ENCODE measurements around the gene RRAS. TPM values are rescaled to one million over a fixed set of nuclear protein-coding genes. Genes with fewer than 3 reads are reported as not detected.

The RRAS gene
- total RNA-seq, 1 donor from 2014 or later = 67.7 TPM

DNA sequence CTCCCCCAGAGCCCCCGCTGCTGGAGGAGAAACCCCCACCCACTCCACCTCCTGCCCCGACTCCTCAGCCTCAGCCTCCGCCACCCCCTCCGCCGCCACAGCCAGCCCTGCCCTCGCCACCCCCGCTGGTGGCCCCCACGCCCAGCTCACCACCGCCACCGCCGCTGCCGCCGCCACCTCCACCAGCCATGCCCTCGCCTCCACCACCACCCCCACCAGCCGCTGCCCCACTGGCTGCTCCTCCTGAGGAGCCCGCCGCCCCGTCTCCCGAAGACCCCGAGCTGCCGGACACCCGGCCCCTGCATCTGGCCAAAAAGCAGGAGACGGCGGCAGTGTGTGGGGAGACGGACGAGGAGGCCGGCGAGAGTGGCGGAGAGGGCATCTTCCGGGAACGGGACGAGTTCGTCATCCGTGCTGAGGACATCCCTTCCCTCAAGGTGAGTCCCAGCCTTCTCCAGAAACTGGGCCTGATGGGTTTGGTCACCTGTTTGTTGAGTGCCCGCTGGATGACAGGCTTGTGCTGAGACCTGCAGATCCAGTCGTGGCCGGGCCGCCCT, 38.4 kb downstream of the RRAS start:
- Mint-ChIP-seq H3K4me1 (ENCODE audit: unreplicated experiment) (no peaks in the 10 kb centered on the region), H3K4me3 (ENCODE audit: unreplicated experiment) (no peak overlapping the region), H3K27ac (ENCODE audit: unreplicated experiment) (no peak overlapping the region), H3K9me3 (ENCODE audit: unreplicated experiment) (no peaks in the 10 kb centered on the region), H3K27me3 (ENCODE audit: unreplicated experiment) (no peaks in the 10 kb centered on the region), H3K36me3 (ENCODE audit: unreplicated experiment) (peaks cover 29% of the 10 kb centered on the region)
- TF ChIP-seq, protein P1, sequence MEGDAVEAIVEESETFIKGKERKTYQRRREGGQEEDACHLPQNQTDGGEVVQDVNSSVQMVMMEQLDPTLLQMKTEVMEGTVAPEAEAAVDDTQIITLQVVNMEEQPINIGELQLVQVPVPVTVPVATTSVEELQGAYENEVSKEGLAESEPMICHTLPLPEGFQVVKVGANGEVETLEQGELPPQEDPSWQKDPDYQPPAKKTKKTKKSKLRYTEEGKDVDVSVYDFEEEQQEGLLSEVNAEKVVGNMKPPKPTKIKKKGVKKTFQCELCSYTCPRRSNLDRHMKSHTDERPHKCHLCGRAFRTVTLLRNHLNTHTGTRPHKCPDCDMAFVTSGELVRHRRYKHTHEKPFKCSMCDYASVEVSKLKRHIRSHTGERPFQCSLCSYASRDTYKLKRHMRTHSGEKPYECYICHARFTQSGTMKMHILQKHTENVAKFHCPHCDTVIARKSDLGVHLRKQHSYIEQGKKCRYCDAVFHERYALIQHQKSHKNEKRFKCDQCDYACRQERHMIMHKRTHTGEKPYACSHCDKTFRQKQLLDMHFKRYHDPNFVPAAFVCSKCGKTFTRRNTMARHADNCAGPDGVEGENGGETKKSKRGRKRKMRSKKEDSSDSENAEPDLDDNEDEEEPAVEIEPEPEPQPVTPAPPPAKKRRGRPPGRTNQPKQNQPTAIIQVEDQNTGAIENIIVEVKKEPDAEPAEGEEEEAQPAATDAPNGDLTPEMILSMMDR (IDR thresholded peaks at IDR 0.05) = no peak
- no peak for DNase-seq (ENCODE audit: extremely low spot score, unreplicated experiment)

DNA sequence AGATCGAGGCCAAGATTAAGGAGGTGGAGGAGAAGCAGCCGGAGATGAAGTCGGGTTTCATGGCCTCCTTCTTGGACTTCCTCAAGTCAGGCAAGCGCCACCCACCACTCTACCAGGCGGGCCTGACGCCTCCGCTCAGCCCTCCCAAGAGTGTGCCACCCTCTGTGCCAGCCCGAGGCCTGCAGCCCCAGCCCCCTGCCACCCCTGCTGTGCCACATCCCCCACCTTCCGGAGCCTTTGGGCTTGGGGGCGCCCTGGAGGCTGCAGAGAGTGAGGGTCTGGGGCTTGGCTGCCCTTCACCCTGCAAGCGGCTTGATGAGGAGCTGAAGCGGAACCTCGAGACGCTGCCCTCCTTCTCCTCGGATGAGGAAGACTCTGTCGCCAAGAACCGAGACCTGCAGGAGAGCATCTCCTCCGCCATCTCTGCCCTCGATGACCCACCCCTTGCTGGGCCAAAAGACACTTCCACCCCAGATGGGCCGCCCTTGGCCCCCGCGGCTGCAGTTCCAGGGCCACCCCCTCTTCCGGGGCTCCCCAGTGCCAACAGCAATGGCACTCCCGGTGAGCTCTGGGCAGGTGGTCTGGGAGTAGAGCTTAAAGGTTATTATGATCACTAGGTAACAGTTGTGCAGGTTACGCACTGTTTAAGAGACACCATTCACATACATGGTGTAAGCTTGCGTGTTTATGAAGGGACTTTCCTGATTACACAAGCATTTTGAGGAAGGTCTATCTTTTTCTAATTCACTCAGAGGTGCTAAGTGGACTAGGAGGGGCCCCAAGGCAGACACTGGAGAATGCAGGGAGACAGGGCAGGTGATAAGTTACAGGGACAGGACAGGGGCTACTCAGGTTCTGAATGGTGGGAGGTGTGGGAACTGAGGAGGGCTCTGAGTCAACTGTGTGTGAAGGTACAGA, 40.3 kb downstream of the RRAS start:
- no peak for DNase-seq (ENCODE audit: extremely low spot score, unreplicated experiment)
- Mint-ChIP-seq H3K9me3 (ENCODE audit: unreplicated experiment) (no peaks in the 10 kb centered on the region), H3K4me3 (ENCODE audit: unreplicated experiment) (no peak overlapping the region), H3K36me3 (ENCODE audit: unreplicated experiment) (peaks cover 29% of the 10 kb centered on the region), H3K27me3 (ENCODE audit: unreplicated experiment) (no peaks in the 10 kb centered on the region), H3K27ac (ENCODE audit: unreplicated experiment) (no peak overlapping the region), H3K4me1 (ENCODE audit: unreplicated experiment) (no peaks in the 10 kb centered on the region)
- TF ChIP-seq, protein P1 (IDR thresholded peaks at IDR 0.05) = no peak

DNA sequence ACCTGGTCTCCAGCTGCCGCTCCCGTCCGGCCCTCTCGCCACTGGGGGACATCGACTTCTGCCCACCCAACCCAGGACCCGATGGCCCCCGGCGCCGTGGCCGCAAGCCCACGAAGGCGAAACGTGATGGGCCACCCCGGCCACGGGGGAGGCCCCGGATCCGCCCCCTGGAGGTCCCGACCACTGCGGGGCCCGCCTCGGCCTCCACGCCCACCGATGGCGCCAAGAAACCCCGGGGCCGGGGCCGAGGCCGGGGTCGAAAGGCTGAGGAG, 42.3 kb downstream of the RRAS start:
- no peaks in the 10 kb centered on the region for H3K27me3 Mint-ChIP-seq (ENCODE audit: unreplicated experiment)
- H3K27ac Mint-ChIP-seq (ENCODE audit: unreplicated experiment) = no peak overlapping the region
- peaks cover 27% of the 10 kb centered on the region for H3K36me3 Mint-ChIP-seq (ENCODE audit: unreplicated experiment)
- no peak overlapping the region for H3K4me3 Mint-ChIP-seq (ENCODE audit: unreplicated experiment)
- TF ChIP-seq, protein P1 (IDR thresholded peaks at IDR 0.05) = no peak
- no peak for DNase-seq (ENCODE audit: extremely low spot score, unreplicated experiment)
- H3K4me1 Mint-ChIP-seq (ENCODE audit: unreplicated experiment) = peaks cover 14% of the 10 kb centered on the region
- H3K9me3 Mint-ChIP-seq (ENCODE audit: unreplicated experiment) = no peaks in the 10 kb centered on the region

DNA sequence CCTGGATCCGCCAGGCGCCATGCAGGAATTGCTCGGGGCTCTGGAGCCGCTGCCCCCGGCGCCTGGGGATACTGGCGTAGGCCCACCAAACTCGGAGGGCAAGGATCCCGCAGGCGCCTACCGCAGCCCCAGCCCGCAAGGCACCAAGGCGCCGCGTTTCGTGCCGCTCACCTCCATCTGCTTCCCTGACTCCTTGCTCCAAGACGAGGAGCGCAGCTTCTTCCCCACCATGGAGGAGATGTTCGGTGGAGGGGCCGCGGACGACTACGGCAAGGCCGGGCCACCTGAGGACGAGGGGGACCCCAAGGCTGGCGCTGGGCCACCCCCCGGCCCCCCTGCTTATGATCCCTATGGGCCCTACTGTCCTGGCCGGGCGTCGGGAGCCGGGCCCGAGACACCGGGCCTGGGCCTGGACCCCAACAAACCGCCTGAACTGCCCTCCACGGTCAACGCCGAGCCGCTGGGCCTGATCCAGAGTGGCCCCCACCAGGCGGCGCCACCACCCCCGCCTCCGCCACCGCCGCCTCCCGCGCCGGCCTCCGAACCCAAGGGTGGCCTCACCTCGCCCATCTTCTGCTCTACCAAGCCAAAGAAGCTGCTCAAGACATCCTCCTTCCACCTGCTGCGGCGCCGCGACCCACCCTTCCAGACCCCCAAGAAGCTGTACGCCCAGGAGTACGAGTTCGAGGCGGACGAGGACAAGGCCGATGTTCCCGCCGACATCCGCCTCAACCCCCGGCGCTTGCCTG, 42.8 kb downstream of the RRAS start:
- peaks cover 25% of the 10 kb centered on the region for H3K36me3 Mint-ChIP-seq (ENCODE audit: unreplicated experiment)
- H3K27me3 Mint-ChIP-seq (ENCODE audit: unreplicated experiment) = no peaks in the 10 kb centered on the region
- peaks cover 19% of the 10 kb centered on the region for H3K4me1 Mint-ChIP-seq (ENCODE audit: unreplicated experiment)
- no peak for DNase-seq (ENCODE audit: extremely low spot score, unreplicated experiment)
- no peaks in the 10 kb centered on the region for H3K9me3 Mint-ChIP-seq (ENCODE audit: unreplicated experiment)
- TF ChIP-seq, protein P1 (IDR thresholded peaks at IDR 0.05) = no peak
- H3K27ac Mint-ChIP-seq (ENCODE audit: unreplicated experiment) = no peak overlapping the region
- H3K4me3 Mint-ChIP-seq (ENCODE audit: unreplicated experiment) = no peak overlapping the region

DNA sequence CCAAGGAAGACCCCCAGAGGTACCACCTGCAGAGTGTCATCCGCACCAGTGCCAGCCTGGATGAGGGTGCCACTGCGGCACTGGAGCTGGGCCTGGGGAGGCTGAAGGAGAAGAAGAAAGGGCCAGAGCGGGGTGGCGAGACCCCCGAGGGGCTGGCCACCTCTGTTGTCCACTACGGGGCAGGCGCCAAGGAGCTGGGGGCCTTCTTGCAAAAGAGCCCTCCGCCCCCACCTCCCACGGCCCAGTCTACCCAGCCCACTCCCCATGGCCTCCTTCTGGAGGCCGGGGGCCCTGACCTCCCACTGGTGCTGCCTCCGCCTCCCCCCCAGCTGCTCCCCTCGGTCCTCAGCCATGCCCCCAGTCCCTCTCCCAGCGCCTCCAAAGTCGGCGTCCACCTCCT, 43.5 kb downstream of the RRAS start:
- no peak overlapping the region for H3K4me3 Mint-ChIP-seq (ENCODE audit: unreplicated experiment)
- no peak for DNase-seq (ENCODE audit: extremely low spot score, unreplicated experiment)
- TF ChIP-seq, protein P1 (IDR thresholded peaks at IDR 0.05) = no peak
- H3K27me3 Mint-ChIP-seq (ENCODE audit: unreplicated experiment) = no peaks in the 10 kb centered on the region
- no peaks in the 10 kb centered on the region for H3K9me3 Mint-ChIP-seq (ENCODE audit: unreplicated experiment)
- peaks cover 19% of the 10 kb centered on the region for H3K4me1 Mint-ChIP-seq (ENCODE audit: unreplicated experiment)
- no peak overlapping the region for H3K27ac Mint-ChIP-seq (ENCODE audit: unreplicated experiment)
- H3K36me3 Mint-ChIP-seq (ENCODE audit: unreplicated experiment) = peaks cover 22% of the 10 kb centered on the region
